Measurements from ENCODE around the gene CD300LB.
A peak's percentile ranks its signal among the peaks of the same experiment; 100 is the strongest.
"Not testable (repeated sequence)": the region's sequence is repeated elsewhere in the genome, so short reads cannot be mapped to it uniquely, and the experiment has no call there.

The CD300LB gene

DNA sequence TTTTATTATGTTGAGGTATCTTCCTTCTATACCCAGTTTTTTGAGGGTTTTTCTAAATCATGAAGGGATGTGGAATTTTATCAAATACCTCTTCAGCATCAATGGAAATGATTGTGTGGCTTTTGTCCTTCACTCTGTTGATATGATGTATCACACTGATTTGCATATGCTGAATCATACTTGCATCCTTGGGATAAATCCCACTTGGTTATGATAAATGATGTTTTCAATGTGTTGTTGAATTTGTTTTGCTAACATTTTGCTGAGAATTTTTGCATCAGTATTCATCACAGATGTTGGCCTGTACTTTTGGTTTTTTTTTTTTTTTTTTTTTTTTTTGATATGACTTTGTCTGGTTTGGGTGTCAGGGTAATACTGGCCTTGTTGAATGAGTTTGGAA lies 23.1 kb downstream of the CD300LB start:
- Mint-ChIP-seq H3K36me3 (ENCODE audit: low read depth) (no peaks in the 10 kb centered on the region), H3K27ac (no peak overlapping the region), H3K27me3 (no peaks in the 10 kb centered on the region), H3K4me1 (ENCODE audit: low read depth) (peaks cover 25% of the 10 kb centered on the region), H3K4me3 (no peak overlapping the region), H3K9me3 (no peaks in the 10 kb centered on the region)

DNA sequence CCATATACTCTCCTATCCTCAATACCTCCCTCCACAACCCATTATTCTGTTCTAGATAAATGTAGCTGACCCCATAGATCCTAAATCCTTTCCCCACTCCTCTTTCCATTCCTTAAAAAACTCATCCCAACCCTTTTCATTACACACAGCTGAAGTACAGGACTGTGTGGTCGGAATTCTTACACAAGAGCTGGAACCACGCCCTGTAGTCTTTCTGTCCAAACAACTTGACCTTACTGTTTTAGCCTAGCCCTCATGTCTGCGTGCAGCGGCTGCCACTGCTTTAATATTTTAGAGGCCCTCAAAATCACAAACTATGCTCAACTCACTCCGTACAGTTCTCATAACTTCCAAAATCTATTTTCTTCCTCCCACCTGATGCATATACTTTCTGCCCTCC lies 27.3 kb downstream of the CD300LB start:
- H3K36me3 Mint-ChIP-seq (ENCODE audit: low read depth); H3K27me3 Mint-ChIP-seq; H3K4me3 Mint-ChIP-seq; H3K27ac Mint-ChIP-seq; H3K4me1 Mint-ChIP-seq (ENCODE audit: low read depth); H3K9me3 Mint-ChIP-seq: not testable (repeated sequence)

DNA sequence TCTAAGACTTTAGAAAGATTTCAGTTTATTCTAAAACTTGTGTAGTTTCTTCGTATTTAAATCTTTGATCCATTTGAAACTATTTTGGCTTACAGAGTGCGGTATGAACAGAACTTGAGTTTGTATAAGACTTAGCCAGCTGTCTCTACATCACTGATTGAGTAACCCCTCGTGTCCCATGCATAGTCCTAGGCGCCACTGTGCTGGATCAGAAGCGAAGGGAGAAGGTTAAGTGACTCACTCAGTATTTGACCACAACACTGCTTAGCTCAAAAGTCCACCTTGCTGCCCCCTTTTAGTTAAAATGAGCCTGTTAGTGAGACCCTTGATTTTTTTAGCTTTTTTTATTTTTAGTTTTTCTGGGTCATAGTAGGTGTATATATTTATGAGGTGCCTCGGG lies 28.4 kb downstream of the CD300LB start:
- Mint-ChIP-seq H3K9me3 (no peaks in the 10 kb centered on the region), H3K27ac (no peak overlapping the region)

DNA sequence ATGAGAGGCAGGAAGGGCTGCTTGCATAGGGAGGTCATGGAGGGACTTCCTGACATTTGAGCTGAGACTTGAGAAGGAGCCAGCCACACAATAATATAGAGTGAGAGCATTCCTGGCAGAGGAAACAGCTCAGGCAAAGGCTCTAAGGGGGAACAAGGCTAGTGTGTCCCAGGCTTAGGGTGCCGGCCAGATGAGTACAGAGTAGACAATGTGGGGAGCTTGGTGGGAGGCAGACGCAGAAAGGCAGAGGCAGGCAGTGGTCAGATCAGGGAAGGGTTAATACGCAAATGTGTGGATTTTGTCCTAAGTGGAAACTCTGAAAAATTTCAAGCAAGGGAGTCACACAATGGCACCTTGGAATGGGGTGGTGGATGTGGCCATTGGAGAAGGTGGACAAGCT lies 31.3 kb downstream of the CD300LB start:
- Mint-ChIP-seq H3K27ac (no peak overlapping the region), H3K4me1 (ENCODE audit: low read depth) (no peaks in the 10 kb centered on the region), H3K4me3 (no peak overlapping the region), H3K36me3 (ENCODE audit: low read depth) (no peaks in the 10 kb centered on the region), H3K27me3 (peaks cover 5% of the 10 kb centered on the region), H3K9me3 (no peaks in the 10 kb centered on the region)

More for the DNA sequence above, 28.4 kb downstream of the CD300LB start:
- no peak overlapping the region for H3K4me3 Mint-ChIP-seq
- H3K36me3 Mint-ChIP-seq (ENCODE audit: low read depth), result no peaks in the 10 kb centered on the region
- H3K4me1 Mint-ChIP-seq (ENCODE audit: low read depth), result no peaks in the 10 kb centered on the region
- H3K27me3 Mint-ChIP-seq, result peaks cover 5% of the 10 kb centered on the region

DNA sequence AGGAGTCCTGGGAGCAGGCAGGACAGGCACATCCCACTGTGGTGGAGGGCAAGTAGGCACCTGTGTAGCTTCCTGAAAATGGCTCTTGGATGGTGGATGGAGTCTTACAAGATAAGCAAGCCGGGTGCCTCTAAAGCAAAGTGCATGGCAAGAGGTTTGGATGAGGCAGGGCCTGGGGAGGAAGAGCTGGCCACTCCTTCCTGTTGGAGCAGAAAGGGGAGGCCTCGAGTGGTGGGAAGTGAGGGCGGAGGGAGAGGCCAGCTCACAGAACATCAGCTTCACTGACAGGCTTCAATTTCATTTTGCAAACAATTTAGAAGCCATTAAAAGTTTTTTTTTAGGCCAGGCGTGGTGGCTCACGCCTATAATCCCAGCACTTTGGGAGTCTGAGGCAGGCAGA lies 33.8 kb downstream of the CD300LB start:
- Mint-ChIP-seq H3K27ac (no peak overlapping the region), H3K4me1 (ENCODE audit: low read depth) (peaks cover 8% of the 10 kb centered on the region), H3K4me3 (no peak overlapping the region), H3K36me3 (ENCODE audit: low read depth) (no peaks in the 10 kb centered on the region), H3K27me3 (peaks cover 5% of the 10 kb centered on the region), H3K9me3 (no peaks in the 10 kb centered on the region)

DNA sequence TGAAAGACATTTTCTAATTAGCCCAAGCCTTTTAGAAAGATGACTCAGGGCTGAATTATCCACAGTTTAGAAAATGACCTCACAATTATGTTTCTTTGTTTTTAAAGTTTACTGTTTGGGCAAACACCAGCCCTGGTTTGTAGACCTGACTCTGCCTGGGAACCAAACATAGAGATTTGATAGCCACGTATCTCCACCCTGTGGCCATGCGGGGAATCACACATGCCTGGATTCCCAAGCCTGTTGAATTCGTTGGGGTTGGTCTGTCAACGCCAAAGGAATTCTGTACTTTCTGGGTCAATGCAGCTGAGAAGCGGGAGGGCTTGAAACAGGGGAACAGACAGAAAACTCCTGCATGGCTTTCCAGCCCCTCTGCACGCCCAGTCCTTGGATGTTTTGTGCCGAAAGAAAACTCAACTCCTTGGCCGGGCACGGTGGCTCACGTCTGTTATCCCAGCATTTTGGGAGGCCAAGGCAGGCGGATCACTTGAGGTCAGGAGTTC lies 37.9 kb downstream of the CD300LB start:
- no peaks in the 10 kb centered on the region for H3K9me3 Mint-ChIP-seq
- H3K4me1 Mint-ChIP-seq (ENCODE audit: low read depth), result peaks cover 8% of the 10 kb centered on the region

DNA sequence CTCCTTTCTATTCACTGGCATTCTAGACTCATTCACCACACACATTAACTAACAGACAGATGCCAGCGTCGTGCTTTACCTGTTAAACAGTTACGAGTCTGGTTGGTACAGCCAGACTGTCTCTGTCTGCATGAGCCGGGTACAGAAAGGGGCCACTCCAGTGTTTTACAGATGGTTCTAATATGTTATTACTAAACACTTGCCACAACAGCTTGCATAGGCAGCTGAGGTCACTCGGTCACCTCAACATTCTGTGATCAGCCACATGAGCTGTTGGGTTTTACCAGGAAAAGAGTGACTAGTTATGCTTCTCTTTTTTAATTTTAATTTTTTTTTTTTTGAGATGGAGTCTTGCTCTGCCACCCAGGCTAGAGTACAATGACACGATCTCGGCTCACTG lies 39.6 kb downstream of the CD300LB start:
- H3K4me3 Mint-ChIP-seq, result no peak overlapping the region
- H3K27ac Mint-ChIP-seq, result no peak overlapping the region
- no peaks in the 10 kb centered on the region for H3K9me3 Mint-ChIP-seq
- peaks cover 8% of the 10 kb centered on the region for H3K4me1 Mint-ChIP-seq (ENCODE audit: low read depth)
- H3K27me3 Mint-ChIP-seq, result no peaks in the 10 kb centered on the region
- peaks cover 5% of the 10 kb centered on the region for H3K36me3 Mint-ChIP-seq (ENCODE audit: low read depth)

More for the DNA sequence above, 37.9 kb downstream of the CD300LB start:
- Mint-ChIP-seq H3K27ac (no peak overlapping the region), H3K36me3 (ENCODE audit: low read depth) (peaks cover 5% of the 10 kb centered on the region), H3K27me3 (no peaks in the 10 kb centered on the region), H3K4me3 (no peak overlapping the region)

DNA sequence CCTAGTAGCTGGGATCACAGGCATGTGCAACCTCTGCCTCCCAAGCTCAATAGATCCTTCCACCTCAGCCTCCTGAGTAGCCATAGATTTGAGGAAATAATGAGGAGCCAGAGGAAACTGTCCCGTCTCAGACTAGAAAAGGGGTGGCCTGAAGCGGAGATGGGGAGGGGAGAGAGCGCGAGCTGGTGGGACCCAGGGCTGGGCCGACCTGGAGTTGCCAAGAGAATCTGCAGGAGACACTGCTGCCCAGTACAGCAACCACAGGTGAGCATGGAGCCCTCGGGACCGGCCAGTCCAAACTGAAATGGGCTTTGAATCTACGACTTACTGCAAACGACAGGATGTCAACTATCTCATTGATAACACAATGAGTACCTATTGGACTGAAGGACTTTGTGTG lies 40.6 kb downstream of the CD300LB start:
- no peaks in the 10 kb centered on the region for H3K27me3 Mint-ChIP-seq
- peak overlapping the region; percentile 45 for H3K27ac Mint-ChIP-seq
- H3K4me3 Mint-ChIP-seq, result no peak overlapping the region
- peaks cover 8% of the 10 kb centered on the region for H3K4me1 Mint-ChIP-seq (ENCODE audit: low read depth)
- H3K36me3 Mint-ChIP-seq (ENCODE audit: low read depth), result peaks cover 5% of the 10 kb centered on the region
- H3K9me3 Mint-ChIP-seq, result no peaks in the 10 kb centered on the region

DNA sequence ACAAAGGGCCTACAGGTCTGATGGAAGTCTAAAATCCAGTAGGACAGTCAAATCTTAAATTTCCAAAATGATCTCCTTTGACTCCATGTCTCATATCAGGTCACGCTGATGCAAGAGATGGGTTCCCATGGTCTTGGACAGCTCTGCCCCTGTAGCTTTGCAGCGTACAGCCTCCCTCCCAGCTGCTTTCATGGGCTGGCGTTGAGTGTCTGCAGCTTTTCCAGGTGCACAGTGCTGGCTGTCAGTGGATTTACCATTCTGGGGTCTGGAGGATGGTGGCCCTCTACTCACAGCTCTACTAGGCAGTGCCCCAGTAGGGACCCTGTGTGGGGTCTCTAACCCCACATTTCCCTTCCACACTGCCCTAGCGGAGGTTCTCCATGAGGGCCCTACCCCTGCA lies 43.0 kb downstream of the CD300LB start:
- not testable (repeated sequence) for H3K4me1 Mint-ChIP-seq (ENCODE audit: low read depth); H3K9me3 Mint-ChIP-seq; H3K27ac Mint-ChIP-seq; H3K27me3 Mint-ChIP-seq; H3K4me3 Mint-ChIP-seq; H3K36me3 Mint-ChIP-seq (ENCODE audit: low read depth)

DNA sequence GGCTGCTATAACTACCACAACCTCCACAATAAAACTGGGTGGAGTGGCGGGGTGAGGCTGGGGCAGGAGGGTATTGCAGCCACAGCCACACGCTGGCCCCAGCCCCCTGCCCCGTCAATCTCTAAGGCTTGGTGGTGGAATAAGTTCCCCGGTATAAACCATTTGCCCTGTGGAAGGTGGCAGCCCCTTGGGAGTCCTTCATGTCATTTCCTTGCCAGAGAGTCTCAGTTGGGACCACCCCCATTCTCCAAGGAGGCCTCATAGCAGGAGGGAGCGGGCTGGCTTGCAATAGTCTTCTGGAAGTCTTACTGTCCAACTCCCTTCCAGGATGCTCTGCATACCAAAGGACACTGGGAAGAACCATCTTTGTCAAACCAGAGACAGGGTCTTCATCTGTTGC lies 45.4 kb downstream of the CD300LB start:
- Mint-ChIP-seq H3K9me3 (no peaks in the 10 kb centered on the region), H3K27ac (no peak overlapping the region), H3K4me3 (no peak overlapping the region), H3K36me3 (ENCODE audit: low read depth) (peaks cover 9% of the 10 kb centered on the region), H3K27me3 (no peaks in the 10 kb centered on the region), H3K4me1 (ENCODE audit: low read depth) (no peaks in the 10 kb centered on the region)

DNA sequence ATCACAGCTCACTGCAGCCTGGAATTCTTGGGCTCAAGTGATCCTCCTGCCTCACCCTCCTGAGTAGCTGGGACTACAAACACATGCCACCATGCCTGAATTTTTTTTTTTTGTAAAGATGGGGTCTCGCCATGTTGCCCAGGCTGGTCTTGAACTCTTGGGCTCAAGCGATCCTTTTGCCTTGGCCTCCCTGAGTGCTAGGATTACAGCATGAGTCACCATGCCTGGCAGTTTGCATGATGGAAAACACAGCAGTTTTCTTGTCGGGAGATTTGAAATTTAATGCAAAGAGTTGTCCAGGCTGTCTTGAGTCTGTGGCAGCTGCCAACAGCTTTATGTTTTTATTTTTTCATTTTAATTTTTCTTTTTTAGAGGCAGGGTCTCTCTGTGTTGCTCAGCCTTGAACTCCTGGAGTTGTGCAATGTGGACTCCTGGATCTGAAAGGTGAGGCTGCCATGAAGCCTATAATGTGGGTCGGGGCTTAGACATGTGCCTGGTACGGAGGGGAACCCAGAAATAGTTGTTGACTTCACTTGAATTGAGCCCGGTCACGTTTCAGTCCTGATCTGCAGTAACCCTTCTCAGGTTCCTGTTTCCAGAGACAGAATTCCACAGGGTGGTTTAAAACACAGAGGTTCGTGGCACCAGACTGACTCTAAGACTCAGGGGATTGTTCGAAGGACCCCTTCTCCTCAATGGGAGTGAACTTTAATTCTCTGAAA lies 46.1 kb downstream of the CD300LB start:
- no peak overlapping the region for H3K4me3 Mint-ChIP-seq
- H3K36me3 Mint-ChIP-seq (ENCODE audit: low read depth), result peaks cover 9% of the 10 kb centered on the region
- no peaks in the 10 kb centered on the region for H3K27me3 Mint-ChIP-seq
- no peak overlapping the region for H3K27ac Mint-ChIP-seq
- H3K9me3 Mint-ChIP-seq, result no peaks in the 10 kb centered on the region
- peaks cover 6% of the 10 kb centered on the region for H3K4me1 Mint-ChIP-seq (ENCODE audit: low read depth)

DNA sequence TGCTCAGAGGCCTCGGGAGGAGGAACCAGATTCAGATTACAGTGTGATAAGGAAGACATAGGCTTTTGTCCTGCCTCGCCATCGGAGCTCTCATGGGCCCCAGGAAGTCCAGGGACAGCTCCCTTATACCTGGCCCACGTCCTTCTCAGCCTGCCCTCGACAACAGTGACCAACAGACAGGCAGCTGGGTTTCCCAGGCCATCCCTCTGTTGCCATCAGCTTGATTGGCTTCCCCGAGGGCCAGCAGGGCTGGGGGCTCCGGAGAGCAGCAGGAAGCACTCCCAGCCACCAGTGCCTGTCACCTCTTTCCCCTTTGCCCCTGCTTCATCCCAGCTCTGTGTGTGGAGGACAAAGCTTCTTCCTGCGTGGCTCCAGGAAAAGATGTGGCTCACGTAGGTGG lies 47.2 kb downstream of the CD300LB start:
- Mint-ChIP-seq H3K27me3 (no peaks in the 10 kb centered on the region), H3K27ac (no peak overlapping the region), H3K9me3 (no peaks in the 10 kb centered on the region), H3K36me3 (ENCODE audit: low read depth) (peaks cover 5% of the 10 kb centered on the region), H3K4me3 (no peak overlapping the region), H3K4me1 (ENCODE audit: low read depth) (peaks cover 16% of the 10 kb centered on the region)

DNA sequence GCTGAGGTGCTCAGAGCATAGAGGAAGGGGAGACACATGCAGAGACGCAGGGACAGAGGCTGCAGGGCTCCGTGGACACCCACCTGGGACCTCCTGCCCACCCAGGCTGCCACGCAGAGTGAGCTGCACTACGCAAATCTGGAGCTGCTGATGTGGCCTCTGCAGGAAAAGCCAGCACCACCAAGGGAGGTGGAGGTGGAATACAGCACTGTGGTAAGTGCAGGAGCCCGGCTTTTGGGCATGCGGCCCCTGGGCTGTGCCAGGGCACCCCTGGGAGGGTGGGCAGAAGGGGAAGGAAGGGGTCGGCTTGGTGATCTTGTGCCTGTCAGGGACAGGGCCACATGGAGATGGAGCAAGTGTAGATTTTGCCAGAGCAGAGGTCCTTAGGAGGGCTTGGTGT lies 49.7 kb downstream of the CD300LB start:
- Mint-ChIP-seq H3K36me3 (ENCODE audit: low read depth) (peaks cover 7% of the 10 kb centered on the region), H3K4me1 (ENCODE audit: low read depth) (peaks cover 36% of the 10 kb centered on the region), H3K9me3 (no peaks in the 10 kb centered on the region), H3K27ac (no peak overlapping the region), H3K27me3 (no peaks in the 10 kb centered on the region), H3K4me3 (no peak overlapping the region)

DNA sequence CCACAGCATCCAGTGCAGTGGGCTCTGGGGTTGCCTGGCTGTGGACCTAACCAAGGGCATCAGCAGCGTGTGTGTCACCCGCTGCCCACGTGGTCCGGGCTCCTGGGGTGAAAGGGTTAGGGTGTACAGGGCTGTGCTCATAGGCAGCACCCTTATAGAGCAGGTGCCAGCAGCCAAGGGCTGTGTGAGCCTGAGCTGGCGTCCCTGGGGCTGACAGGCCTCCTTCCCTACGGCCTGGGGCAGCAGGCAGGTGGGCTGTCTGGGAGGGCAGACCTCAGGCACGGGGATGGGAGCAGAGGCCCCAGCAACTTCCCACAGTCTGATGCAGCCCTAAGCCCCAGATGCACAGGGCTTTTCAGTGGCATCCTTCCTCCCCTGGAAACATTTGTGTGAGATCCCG lies 51.0 kb downstream of the CD300LB start:
- Mint-ChIP-seq H3K4me1 (ENCODE audit: low read depth) (peaks cover 39% of the 10 kb centered on the region), H3K27ac (peak overlapping the region; percentile 80), H3K27me3 (no peaks in the 10 kb centered on the region), H3K9me3 (peaks cover 4% of the 10 kb centered on the region), H3K4me3 (no peak overlapping the region), H3K36me3 (ENCODE audit: low read depth) (peaks cover 15% of the 10 kb centered on the region)

DNA sequence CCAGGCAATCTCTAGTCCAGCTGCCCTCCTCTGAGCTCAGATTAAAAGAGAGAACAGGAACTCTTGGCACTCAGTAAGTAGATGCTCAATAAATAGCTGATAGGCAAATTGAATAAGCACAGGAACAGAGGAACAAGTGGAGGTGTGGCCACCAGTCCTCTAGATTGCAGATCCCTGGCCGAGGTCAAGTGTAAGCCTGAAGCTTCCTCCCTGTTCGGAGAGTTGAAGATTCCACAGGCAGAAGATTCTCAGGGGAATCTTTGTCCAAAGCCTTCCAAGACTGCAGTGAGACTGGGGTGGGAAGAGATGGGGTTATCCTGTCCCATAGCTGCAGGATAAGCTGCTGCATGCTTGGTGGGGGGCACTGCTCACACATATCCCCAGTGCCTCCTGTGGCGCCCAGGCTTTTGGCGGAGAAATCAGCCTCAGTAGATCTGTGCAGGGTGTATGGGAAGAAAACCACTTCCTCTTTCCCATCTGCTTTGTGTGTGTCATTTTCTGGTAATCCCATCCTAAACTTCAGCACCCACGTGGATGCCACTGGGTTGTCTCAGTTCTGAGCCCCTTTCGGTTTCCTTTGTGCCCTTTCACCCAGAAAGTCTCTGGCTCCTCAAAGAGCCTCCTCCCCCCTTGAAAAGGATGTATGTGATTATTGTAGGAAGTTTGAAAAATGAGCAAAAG lies 52.7 kb downstream of the CD300LB start:
- Mint-ChIP-seq H3K4me3 (peak overlapping the region; percentile 50), H3K27ac (peak overlapping the region; percentile 64), H3K9me3 (peaks cover 4% of the 10 kb centered on the region), H3K36me3 (ENCODE audit: low read depth) (peaks cover 27% of the 10 kb centered on the region), H3K27me3 (no peaks in the 10 kb centered on the region), H3K4me1 (ENCODE audit: low read depth) (peaks cover 54% of the 10 kb centered on the region)

DNA sequence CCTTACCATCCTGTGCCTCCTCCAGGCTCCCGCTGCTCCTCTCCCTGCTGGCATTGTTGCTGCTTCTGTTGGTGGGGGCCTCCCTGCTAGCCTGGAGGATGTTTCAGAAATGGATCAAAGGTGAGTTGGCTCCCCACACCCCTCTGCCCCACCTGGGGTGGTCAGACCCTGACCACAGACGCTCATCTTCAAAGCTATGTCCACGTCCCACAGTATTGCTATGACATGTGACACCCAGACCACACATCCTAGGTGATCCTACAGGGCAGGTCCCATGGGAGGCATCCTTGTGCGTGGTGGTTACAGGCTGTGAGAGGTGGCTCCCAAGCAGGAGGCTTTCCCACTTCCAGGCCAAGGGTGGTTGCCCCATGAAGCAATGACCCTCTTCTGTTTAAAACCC lies 53.9 kb downstream of the CD300LB start:
- Mint-ChIP-seq H3K36me3 (ENCODE audit: low read depth) (peaks cover 27% of the 10 kb centered on the region), H3K27me3 (no peaks in the 10 kb centered on the region), H3K27ac (no peak overlapping the region), H3K4me1 (ENCODE audit: low read depth) (peaks cover 62% of the 10 kb centered on the region), H3K4me3 (no peak overlapping the region), H3K9me3 (peaks cover 4% of the 10 kb centered on the region)
